ENCODE data around the gene NPPB.

The NPPB gene

DNA sequence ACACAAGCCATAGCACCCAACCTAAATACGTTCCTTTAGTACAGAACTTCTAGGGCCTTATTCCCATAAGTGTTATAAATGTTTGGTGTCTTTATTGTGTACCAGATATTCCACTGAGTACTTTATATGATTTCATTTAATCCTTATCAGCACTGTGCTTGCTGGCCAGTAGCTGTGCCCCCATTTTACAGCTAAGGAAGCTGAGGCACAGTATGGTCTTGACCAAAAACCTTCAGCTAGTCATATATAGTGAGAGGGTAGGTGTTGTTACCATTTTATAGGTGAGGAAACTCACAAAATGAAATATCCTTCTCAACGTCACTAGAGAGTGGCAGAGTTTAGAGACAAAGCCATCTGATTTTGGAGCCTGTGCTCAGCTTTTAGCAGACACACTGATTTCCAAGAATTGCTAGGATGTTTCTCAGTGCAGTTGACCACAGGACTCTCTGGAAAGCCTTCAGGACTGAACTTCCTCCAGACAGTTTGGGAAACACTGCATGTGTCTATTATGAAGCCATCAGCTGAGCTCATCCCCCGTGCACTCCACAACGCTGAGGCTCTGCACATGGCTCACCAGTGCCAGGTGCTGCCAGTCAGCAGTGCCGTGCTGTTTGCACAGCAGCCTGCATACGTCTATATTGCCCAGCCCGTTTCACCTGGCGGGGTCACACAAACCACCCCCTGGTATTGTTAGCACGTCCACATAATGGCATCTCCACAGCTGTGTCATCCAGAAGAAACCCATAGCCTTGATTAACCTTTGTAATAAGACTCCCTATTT, 26.6 kb downstream of the NPPB start:
- DNase-seq: no peak

GRCh38 chr1:11828511-11828910, 30.2 kb downstream of the NPPB start:
- no peak for DNase-seq

- no peak for DNase-seq
Observed at GRCh38 chr1:11826946-11827345, 31.8 kb downstream of the NPPB start.

- no peak for DNase-seq
Observed at GRCh38 chr1:11825131-11825530, 33.6 kb downstream of the NPPB start.

DNA sequence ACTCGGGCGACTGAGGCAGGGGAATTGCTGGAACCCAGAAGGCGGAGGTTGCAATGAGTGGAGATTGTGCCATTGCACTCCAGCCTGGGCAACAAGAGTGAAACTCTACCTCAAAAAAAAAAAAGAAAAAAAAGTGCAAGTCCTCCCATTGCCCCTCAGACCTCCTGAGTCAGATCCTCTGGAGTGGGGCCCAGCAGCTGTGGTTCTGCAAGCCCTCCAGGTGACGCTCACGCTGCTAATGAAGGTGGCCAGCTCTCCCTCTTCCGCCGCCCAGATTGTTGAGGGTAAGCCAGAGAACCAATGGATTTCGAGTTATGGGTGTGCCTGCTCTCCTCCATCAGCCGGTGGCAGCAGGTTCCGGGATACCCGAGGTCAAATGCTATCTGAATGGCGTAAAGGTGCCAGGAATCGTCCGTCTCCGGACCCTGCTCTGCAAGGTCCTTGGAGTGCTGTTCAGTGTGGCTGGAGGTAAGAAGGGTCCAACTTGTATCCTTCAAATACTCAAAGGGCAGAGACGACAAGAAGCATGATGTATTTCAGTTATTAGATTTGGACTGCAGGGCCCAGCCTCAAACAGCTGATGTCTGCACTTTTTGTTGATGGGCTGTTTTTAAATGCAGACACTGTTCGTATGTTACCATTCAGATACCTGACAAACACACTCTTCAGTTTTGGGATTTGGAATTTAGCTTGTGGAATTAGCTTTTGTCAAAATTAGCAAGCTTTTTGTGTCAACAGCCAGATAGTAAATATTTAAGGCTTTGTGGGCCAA, 35.2 kb downstream of the NPPB start:
- no peak for DNase-seq

GRCh38 chr1:11822091-11822490, 36.7 kb downstream of the NPPB start:
- DNase-seq: no peak

DNA sequence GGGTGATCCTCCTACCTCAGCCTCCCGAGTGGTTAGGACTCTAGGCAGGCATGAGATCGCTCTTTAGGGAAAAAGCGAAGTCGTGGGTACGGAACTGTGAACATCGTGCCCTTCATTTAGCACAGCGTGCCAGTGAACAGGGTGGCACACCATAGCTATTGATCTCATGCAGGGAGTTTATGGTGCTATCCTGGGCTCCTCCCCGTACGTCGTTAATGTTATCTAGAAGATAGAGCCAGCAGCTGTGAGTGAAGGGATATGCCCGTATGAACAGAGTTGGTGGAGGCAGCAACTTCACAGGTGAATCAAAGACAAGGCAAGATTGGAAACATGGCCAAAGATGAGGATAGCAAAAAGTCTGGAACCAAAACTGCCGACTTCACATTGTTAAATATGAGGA, 41.6 kb downstream of the NPPB start:
- DNase-seq: no peak

DNA sequence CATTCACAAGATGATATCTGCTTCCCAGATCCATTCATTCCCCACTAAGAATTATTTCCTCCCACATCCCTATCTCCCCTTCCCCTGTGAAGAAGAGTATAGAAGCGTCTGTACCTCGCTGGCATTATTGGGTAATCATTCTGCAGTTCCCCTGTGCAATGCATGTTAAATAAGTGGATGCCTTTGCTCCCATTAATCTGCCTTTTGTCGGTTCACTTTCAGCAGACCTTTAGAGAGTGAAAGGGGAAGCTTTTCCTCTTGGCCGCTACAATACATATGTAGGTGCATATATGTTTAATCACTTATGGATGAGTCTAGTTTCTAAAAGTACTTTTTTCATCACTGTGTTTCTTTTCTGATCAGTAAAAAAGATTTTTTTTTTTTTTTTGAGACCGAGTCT, 45.7 kb downstream of the NPPB start:
- DNase-seq: no peak
